Peyer's patch (tissue), 4 donors: ENCODE results near the gene TUBGCP2. TPM values are rescaled to one million over a fixed set of nuclear protein-coding genes. Genes with fewer than 3 reads are reported as not detected.

Source experiments
- DNase-seq, 3 donors: peaks; one replicate each; pipeline ENCODE4 v3.0.0-alpha.2; 2017 to 2019
- H3K27ac ChIP-seq, 4 donors: fragments of 200-600 bp; sonication (generic); one replicate each; pipeline ENCODE4 v1.5.1; 2016 to 2019
- H3K27me3 ChIP-seq, 2 donors: fragments of 200-600 bp; sonication (generic); one replicate each; pipeline ENCODE4 v1.5.1; 2019
- H3K36me3 ChIP-seq, 3 donors: fragments of 200-600 bp; sonication (generic); one replicate each; pipeline ENCODE4 v1.5.1; 2016 to 2019
- H3K4me1 ChIP-seq, 4 donors: fragments of 200-600 bp; sonication (generic); one replicate each; pipeline ENCODE4 v1.5.1; 2016 to 2019
- H3K4me3 ChIP-seq, 4 donors: fragments of 200-600 bp; sonication (generic); 1 replicate in 3 of 4; 2 replicates in 1 of 4; pipeline ENCODE4 v1.5.1; 2016 to 2019; ENCODE audit warnings: mild to moderate bottlenecking in 1 of 4
- H3K9me3 ChIP-seq, 4 donors: fragments of 200-600 bp; sonication (generic); one replicate each; pipeline ENCODE4 v1.5.1; 2016 to 2019; ENCODE audit warnings: mild to moderate bottlenecking in 1 of 4
- POLR2A ChIP-seq, 2 donors: fragments of 450-650 bp; IDR thresholded peaks; one replicate each; pipeline ENCODE4 v1.5.1; 2017; ENCODE audit warnings: antibody characterized with exemption in 2 of 2, mild to moderate bottlenecking in 2 of 2, moderate library complexity in 2 of 2
- total RNA-seq, 4 donors: library from RNA; depleted of rRNA; stranded (reverse); fragments of >200 nt; gene quantifications; one replicate each; pipeline ENCODE4 v1.1.0, GENCODE V29; 2016
- TF ChIP-seq, protein P1 (sequence below), 6 experiments: fragments of 450-650 bp in 4 of 6; fragments of 200-600 bp in 2 of 6; sonication (generic) in 1 of 6; IDR thresholded peaks; one replicate each; pipeline ENCODE4 v1.5.1; 2017 to 2019; ENCODE audit warnings: antibody characterized with exemption in 6 of 6, mild to moderate bottlenecking in 3 of 6, moderate library complexity in 1 of 6

TUBGCP2 gene
- total RNA-seq, 4 donors from 2014 or later: 40.1 to 85.0 (median 67.8) TPM

DNA sequence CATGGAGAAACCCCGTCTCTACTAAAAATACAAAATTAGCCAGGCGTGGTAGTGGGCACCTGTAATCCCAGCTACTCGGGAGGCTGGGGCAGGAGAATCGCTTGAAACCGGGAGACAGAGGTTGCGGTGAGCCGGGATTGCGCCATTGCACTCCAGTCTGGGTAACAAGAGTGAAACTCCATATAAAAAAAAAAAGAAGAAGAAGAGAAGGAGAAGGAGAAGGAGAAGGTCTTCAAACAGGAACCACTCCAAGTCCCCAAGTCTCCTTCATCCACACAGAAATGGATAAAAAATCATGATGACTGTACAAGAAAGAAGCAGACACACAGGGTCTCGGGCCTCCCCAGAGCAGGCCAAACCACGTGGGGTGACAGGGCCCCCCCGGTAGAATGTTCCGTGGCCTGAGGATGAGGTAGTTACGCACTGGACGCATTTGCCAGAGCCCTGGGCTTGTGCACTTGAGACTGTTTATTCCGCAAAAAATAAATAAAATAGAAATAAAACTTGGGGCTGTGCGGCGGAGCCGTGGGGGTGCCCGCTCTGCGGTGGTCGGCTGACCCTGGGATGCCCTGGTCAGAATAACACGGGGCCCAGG lies 55.2 kb downstream of the TUBGCP2 start:
- no peaks in the 10 kb centered on the region for H3K9me3 ChIP-seq
- peaks cover 7 to 16% (median 15%) of the 10 kb centered on the region in 4 donors for H3K4me1 ChIP-seq
- H3K4me3 ChIP-seq: no peak overlapping the region
- H3K27ac ChIP-seq: no peak overlapping the region
- no peak for DNase-seq
- TF ChIP-seq, protein P1, sequence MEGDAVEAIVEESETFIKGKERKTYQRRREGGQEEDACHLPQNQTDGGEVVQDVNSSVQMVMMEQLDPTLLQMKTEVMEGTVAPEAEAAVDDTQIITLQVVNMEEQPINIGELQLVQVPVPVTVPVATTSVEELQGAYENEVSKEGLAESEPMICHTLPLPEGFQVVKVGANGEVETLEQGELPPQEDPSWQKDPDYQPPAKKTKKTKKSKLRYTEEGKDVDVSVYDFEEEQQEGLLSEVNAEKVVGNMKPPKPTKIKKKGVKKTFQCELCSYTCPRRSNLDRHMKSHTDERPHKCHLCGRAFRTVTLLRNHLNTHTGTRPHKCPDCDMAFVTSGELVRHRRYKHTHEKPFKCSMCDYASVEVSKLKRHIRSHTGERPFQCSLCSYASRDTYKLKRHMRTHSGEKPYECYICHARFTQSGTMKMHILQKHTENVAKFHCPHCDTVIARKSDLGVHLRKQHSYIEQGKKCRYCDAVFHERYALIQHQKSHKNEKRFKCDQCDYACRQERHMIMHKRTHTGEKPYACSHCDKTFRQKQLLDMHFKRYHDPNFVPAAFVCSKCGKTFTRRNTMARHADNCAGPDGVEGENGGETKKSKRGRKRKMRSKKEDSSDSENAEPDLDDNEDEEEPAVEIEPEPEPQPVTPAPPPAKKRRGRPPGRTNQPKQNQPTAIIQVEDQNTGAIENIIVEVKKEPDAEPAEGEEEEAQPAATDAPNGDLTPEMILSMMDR (IDR thresholded peaks at IDR 0.05): no peak
- no peak for TF ChIP-seq POLR2A (IDR thresholded peaks at IDR 0.05)
- H3K36me3 ChIP-seq: no peaks in the 10 kb centered on the region
- H3K27me3 ChIP-seq: no peaks in the 10 kb centered on the region

DNA sequence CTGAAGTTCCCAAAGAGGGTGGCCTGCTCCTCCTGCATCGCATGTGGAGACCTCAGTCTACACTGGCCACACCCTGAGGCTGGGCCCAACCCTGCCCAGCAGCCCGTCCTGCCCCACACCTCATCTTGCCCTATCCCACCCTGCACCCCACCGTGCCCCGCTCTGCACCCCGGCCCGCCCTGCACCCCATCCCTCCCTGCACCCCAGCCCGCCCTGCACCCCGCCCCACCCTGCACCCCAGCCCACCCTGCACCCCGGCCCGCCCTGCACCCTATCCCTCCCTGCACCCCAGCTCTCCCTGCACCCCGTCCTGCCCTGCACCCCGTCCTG lies 56.5 kb downstream of the TUBGCP2 start:
- H3K27me3 ChIP-seq: no peaks in the 10 kb centered on the region
- peaks cover 2 to 3% (median 2%) of the 10 kb centered on the region in 4 donors for H3K4me1 ChIP-seq
- no peak overlapping the region for H3K27ac ChIP-seq
- no peak overlapping the region for H3K4me3 ChIP-seq
- H3K36me3 ChIP-seq: no peaks in the 10 kb centered on the region
- DNase-seq: no peak
- no peaks in the 10 kb centered on the region for H3K9me3 ChIP-seq
- TF ChIP-seq, protein P1 (IDR thresholded peaks at IDR 0.05): no peak
- TF ChIP-seq POLR2A (IDR thresholded peaks at IDR 0.05): no peak

DNA sequence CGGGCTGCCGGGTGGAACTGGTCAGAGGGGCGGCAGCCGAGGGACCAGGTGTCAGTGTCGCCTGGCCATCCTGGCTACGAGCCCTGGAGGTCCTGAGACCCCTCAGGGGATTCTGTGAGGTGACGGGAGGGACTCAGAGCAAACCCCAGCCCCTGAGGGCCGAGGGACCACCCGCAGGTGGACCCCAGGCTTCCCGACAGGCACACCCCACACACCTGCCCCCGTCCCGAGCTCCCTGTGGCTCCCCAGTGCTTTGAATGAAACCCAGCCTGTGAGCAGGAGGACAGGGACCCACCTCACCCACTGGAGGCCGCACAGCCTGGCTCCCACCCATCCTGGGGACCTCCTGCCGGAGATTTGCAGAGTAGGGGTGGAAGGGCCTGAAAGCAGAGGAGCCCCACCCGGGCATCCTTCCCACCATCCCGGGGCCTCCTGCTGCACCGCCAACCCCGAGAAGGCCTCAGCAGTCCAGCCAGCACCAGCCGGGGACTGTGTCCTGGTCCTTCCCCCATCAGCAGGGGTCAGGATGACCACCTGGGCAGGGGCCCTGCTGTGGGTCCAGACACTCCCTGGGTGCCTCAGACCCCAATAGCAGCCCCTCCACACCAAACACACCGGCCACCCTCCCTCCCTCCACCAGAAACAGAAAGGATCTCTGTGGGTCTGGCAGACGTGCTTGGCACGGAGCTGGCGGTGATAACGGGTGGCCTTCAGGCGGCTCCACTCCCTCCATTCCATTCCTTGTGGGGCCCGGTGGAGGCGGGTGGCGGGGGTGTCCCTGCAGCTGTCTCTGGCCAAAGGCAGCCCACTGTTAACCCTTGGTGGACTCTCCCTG lies 57.1 kb downstream of the TUBGCP2 start:
- no peaks in the 10 kb centered on the region for H3K36me3 ChIP-seq
- no peak for TF ChIP-seq POLR2A (IDR thresholded peaks at IDR 0.05)
- TF ChIP-seq, protein P1 (IDR thresholded peaks at IDR 0.05): no peak
- no peak for DNase-seq
- no peaks in the 10 kb centered on the region for H3K9me3 ChIP-seq
- no peaks in the 10 kb centered on the region for H3K27me3 ChIP-seq
- no peak overlapping the region for H3K27ac ChIP-seq
- H3K4me1 ChIP-seq: no peaks in the 10 kb centered on the region
- no peak overlapping the region for H3K4me3 ChIP-seq

DNA sequence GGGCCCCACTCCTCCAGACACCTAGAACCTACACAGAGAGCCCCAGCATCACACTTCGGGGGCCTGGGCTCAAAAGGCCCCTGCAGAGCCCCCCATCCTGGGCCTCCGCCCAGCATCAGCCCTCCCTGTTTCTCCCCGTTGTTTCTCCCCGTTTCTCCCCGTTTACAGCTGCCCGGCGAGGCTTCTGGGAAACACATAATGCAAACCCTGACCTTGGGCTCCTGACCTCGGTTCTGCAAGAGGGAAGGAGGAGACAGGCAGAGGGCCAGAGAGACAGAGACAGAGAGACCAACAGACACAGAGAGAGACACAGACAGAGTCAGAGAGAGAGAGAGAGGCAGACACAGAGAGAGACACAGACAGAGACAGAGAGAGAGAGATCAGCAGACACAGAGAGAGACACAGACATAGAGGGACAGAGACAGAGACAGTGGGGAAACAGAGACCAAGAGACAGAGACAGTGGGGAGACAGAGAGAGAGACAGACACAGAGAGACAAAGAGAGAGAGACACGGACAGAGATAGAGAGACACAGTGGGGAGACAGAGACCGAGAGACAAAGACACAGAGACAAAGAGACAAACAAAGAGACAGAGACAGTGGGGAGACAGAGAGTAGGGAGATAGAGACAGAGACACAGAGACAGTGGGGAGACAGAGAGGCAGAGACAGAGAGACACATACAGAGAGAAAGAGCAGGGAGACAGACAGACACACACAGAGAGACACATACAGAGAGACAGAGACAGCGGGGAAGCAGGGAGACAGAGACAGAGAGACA lies 58.5 kb downstream of the TUBGCP2 start:
- Histone ChIP-seq H3K36me3 (no peaks in the 10 kb centered on the region), H3K27ac (no peak overlapping the region), H3K4me3 (no peak overlapping the region), H3K27me3 (no peaks in the 10 kb centered on the region), H3K9me3 (no peaks in the 10 kb centered on the region), H3K4me1 (no peaks in the 10 kb centered on the region)
- no peak for DNase-seq
- TF ChIP-seq POLR2A (IDR thresholded peaks at IDR 0.05): no peak
- TF ChIP-seq, protein P1 (IDR thresholded peaks at IDR 0.05): no peak

DNA sequence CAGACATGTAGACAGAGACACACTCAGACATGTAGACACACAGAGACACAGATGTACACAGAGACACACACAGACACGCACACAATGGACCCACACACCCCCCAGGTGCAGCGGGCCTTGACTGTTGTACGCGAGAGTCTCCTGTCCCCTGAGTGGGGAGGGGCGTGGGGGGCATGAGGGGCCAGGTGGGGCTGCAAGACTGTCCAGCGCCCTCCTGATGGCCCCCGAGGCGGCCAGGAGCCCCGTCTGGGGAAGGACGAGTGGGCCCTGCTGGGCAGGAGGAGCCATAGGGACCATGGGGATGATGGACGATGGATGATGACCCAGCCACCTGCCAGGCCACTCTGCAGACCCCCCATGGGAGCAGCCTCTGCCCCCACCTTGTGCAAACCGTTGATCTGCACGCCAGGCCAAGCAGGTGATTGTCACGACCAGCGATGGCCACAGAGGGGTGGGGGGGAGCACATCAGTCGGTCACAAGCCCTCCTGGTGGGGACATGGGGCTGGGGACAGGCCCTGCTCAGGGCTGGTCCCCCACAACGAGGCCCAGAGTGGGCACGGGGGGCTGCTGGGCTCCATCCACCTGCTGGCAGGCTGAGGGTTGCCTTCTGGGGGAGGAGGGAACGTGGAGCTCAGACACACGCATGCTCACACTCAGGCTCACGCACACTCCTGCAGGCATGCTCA lies 59.4 kb downstream of the TUBGCP2 start:
- no peak overlapping the region for H3K27ac ChIP-seq
- no peaks in the 10 kb centered on the region for H3K9me3 ChIP-seq
- DNase-seq: no peak
- no peak for TF ChIP-seq POLR2A (IDR thresholded peaks at IDR 0.05)
- TF ChIP-seq, protein P1 (IDR thresholded peaks at IDR 0.05): no peak
- no peaks in the 10 kb centered on the region for H3K4me1 ChIP-seq
- H3K27me3 ChIP-seq: no peaks in the 10 kb centered on the region
- no peaks in the 10 kb centered on the region for H3K36me3 ChIP-seq
- no peak overlapping the region for H3K4me3 ChIP-seq
